Left ventricle myocardium inferior (tissue), 1 donor: ENCODE data around the gene SGK2. TPM values are rescaled to one million over a fixed set of nuclear protein-coding genes. Genes with fewer than 3 reads are reported as not detected.
"Not testable (repeated sequence)": the region's sequence is repeated elsewhere in the genome, so short reads cannot be mapped to it uniquely, and the experiment has no call there.

Experiments
- DNase-seq: peaks from one replicate; pipeline ENCODE4 v3.0.0-alpha.2; 2020
- H3K27ac ChIP-seq: fragments of 200-600 bp; replicated peaks from 2 replicates; pipeline ENCODE4 v1.8.0; 2021
- H3K27me3 ChIP-seq: fragments of 200-600 bp; 2 replicates; pipeline ENCODE4 v1.8.0; 2021; ENCODE audit warnings: low read depth
- H3K36me3 ChIP-seq: fragments of 200-600 bp; 2 replicates; pipeline ENCODE4 v1.8.0; 2021
- H3K4me1 ChIP-seq: fragments of 200-600 bp; 2 replicates; pipeline ENCODE4 v1.8.0; 2021
- H3K4me3 ChIP-seq: fragments of 200-600 bp; 2 replicates; pipeline ENCODE4 v1.8.0; 2021; ENCODE audit warnings: mild to moderate bottlenecking, moderate library complexity
- H3K9me3 ChIP-seq: fragments of 200-600 bp; replicated peaks from 2 replicates; pipeline ENCODE4 v1.8.0; 2021
- intact Hi-C: fragments of 100-400 bp; cut with micrococcal nuclease; formaldehyde crosslinking; loops from one replicate; pipeline ENCODE4 v1.11.0; 2022
- total RNA-seq: library from RNA; stranded (reverse); fragmentation: NEBNext Ultra II Directional; extraction: Animal tissue kit (Norgen Biotek cat#: 25700); gene quantifications from one replicate; pipeline ENCODE4 v1.2.1, GENCODE V29; 2021
- TF ChIP-seq, protein P1 (sequence below): fragments of 200-600 bp; IDR thresholded peaks from 2 replicates; pipeline ENCODE4 v1.8.0; 2021; ENCODE audit warnings: antibody characterized with exemption, mild to moderate bottlenecking, borderline replicate concordance
- donor health status: DM: no; HTN: yes; CAD: no; lungs with severe emphysema.

SGK2 gene
- total RNA-seq, 1 donor from 2014 or later: 0.30 TPM

DNA sequence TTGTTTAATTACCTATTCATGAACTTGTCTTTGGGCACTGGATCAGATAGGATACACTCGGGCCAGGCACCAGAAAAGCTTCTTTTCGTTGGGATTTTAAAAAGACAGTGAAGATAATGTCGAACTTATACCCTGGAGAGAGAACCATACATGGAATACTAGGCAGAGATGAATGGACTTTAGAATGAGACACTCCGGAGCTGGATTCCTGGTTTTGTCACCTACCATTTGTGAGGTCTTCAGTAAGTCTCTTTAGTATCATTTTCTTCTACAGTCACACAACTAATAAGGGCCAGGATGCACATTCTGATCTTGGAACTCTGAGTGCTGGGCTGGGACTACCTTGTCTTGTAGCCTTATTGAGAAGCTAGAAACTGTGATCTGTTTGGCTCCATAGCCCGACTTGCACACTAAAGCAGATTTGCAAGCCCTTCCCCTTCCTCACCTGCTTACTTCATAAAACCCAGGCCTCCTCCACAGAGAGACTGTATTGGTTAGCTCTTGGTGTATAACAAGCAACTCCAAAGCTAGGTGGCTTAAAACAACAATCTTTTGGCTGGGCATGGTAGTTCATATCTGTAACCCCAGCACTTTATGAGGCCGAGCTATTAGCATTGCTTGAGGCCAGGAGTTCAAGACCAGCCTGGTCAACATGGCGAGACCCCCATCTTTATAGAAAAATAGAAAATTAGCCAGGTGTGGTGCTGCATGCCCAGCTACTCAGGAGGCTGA is 24.5 kb downstream of the SGK2 start:
- H3K4me3 ChIP-seq: no peak overlapping the region
- TF ChIP-seq, protein P1, sequence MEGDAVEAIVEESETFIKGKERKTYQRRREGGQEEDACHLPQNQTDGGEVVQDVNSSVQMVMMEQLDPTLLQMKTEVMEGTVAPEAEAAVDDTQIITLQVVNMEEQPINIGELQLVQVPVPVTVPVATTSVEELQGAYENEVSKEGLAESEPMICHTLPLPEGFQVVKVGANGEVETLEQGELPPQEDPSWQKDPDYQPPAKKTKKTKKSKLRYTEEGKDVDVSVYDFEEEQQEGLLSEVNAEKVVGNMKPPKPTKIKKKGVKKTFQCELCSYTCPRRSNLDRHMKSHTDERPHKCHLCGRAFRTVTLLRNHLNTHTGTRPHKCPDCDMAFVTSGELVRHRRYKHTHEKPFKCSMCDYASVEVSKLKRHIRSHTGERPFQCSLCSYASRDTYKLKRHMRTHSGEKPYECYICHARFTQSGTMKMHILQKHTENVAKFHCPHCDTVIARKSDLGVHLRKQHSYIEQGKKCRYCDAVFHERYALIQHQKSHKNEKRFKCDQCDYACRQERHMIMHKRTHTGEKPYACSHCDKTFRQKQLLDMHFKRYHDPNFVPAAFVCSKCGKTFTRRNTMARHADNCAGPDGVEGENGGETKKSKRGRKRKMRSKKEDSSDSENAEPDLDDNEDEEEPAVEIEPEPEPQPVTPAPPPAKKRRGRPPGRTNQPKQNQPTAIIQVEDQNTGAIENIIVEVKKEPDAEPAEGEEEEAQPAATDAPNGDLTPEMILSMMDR: no peak

DNA sequence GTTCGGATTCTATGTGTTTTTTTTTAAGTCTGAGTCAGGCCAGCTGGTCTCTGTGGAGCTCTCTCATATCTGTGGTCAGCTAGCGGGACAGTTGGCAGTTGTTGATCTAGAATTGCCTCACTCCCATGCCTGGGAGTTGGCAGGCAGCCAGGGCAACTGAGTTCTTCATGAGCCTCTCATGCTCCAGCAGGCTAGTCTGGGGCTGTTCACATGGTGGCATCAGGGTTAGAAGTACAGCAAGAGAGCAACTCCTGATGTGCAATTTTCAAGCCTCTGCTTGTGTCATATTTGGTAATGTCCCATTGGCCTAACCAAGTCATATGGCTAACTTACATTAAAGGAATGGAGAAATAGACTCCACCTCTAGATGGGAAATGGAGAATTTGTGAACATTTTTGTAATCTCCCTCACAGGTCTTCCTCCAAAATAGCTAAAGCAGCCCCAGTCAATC is 25.2 kb downstream of the SGK2 start:
- DNase-seq: peak; percentile 46
- no peak overlapping the region for H3K4me3 ChIP-seq
- no peaks in the 10 kb centered on the region for H3K4me1 ChIP-seq
- TF ChIP-seq, protein P1: no peak
- no peaks in the 10 kb centered on the region for H3K9me3 ChIP-seq
- no peak overlapping the region for H3K27ac ChIP-seq
- intact Hi-C loops: no loop called here
- H3K27me3 ChIP-seq: no peaks in the 10 kb centered on the region
- H3K36me3 ChIP-seq: no peaks in the 10 kb centered on the region

More for the DNA sequence above, 24.5 kb downstream of the SGK2 start:
- Histone ChIP-seq H3K27ac (no peak overlapping the region), H3K9me3 (no peaks in the 10 kb centered on the region), H3K4me1 (no peaks in the 10 kb centered on the region), H3K27me3 (no peaks in the 10 kb centered on the region), H3K36me3 (no peaks in the 10 kb centered on the region)
- no peak for DNase-seq
- intact Hi-C loops: no loop called here

DNA sequence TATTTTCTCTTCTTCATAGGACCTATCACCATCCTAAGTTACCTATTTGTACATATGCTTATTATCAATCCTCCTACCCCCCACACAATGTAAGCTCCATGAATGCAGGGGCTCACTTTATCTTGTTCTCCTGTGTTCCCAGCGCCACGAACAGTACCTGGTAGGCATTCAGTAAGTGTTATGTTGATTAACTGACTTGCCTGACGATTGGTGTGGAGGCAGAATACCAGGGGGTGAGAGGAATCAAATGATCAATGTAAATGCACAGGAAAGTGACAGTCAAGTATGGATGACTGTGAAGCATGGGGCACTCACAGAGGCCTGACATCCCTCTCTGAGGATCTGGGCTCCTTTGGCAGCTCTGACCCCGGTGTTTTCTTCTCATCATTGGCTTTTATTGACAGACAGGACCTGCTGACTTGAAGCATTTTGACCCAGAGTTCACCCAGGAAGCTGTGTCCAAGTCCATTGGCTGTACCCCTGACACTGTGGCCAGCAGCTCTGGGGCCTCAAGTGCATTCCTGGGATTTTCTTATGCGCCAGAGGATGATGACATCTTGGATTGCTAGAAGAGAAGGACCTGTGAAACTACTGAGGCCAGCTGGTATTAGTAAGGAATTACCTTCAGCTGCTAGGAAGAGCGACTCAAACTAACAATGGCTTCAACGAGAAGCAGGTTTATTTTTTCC is 25.8 kb downstream of the SGK2 start:
- TF ChIP-seq, protein P1: no peak
- H3K4me1 ChIP-seq: peaks cover under 1% of the 10 kb centered on the region
- intact Hi-C loops: no loop called here
- no peaks in the 10 kb centered on the region for H3K36me3 ChIP-seq
- no peak overlapping the region for H3K27ac ChIP-seq
- no peak overlapping the region for H3K4me3 ChIP-seq
- no peak for DNase-seq
- H3K9me3 ChIP-seq: no peaks in the 10 kb centered on the region
- H3K27me3 ChIP-seq: no peaks in the 10 kb centered on the region

DNA sequence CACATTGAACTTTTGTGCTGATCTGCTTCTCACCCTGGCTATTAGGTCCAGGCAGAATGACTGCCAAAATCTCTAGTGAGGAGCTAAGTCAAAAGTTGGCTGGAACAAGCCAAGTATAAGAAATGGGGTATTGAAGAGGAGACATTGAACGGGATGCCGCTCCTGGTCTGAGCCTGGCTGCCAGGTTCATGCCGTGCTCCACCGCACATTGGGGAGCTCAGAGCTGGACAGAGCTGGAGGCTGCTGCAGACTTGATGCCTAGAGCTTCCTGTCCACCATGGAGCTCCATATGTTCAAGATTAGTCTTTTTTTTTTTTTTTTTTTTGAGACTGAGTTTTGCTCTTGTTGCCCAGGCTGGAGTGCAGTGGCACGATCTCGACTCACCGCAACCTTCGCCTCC is 27.8 kb downstream of the SGK2 start:
- intact Hi-C loops: no loop called here
- TF ChIP-seq, protein P1: no peak
- Histone ChIP-seq H3K36me3 (no peaks in the 10 kb centered on the region), H3K4me3 (no peak overlapping the region), H3K4me1 (peaks cover 17% of the 10 kb centered on the region), H3K27me3 (no peaks in the 10 kb centered on the region), H3K9me3 (no peaks in the 10 kb centered on the region), H3K27ac (no peak overlapping the region)
- no peak for DNase-seq

- intact Hi-C loops, H3K36me3 ChIP-seq, H3K9me3 ChIP-seq, DNase-seq, H3K4me3 ChIP-seq, H3K27me3 ChIP-seq, H3K27ac ChIP-seq: not testable (repeated sequence)
- peaks cover 22% of the 10 kb centered on the region for H3K4me1 ChIP-seq
Observed at GRCh38 chr20:43588526-43588925, 29.7 kb downstream of the SGK2 start.

- Histone ChIP-seq H3K36me3 (peaks cover 9% of the 10 kb centered on the region), H3K9me3 (no peaks in the 10 kb centered on the region), H3K27me3 (no peaks in the 10 kb centered on the region), H3K4me3 (peak overlapping the region; percentile 90), H3K27ac (peak overlapping the region; percentile 84), H3K4me1 (peaks cover 22% of the 10 kb centered on the region)
- DNase-seq: no peak
- intact Hi-C loops: no loop called here
- TF ChIP-seq, protein P1: no peak
Observed at GRCh38 chr20:43590036-43590391, 31.2 kb downstream of the SGK2 start.
